Measurements from ENCODE around the gene SRM.

GRCh38 chr1:11080931-11081330, 21.1 kb upstream of the SRM start:
- no peak for TF ChIP-seq CTCF (conservative IDR thresholded peaks at IDR 0.05 in 1 of 2, IDR thresholded peaks at IDR 0.05 in 1 of 2; ENCODE audit: low read depth in 1 of 2, low read length in 2 of 2)
- no peak for TF ChIP-seq EZH2 (IDR thresholded peaks at IDR 0.05; ENCODE audit: low read length, missing control alignments)

Data from fibroblast of lung (primary cell).